Measurements from ENCODE around the gene RRP15.

DNA sequence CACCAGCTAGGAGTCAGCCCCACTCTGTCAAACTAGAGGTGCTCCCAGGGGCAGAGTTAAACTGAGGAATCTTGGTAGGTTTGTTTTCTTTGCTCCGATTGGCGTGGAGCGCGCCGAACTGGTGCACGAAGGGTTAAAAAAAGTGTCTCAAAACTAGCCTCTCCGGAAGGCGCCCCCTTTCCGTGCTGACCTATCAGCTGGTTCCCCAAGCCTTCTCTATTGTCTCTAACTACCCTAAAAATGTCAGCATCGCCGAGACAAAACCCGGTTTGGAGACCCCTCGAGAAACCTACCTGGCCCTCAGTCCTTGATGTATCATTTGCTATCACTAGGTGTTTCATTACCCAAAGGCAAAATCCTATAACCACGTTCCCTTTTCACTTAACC, 62.2 kb downstream of the RRP15 start:
- no peak for TF ChIP-seq POLR2A (IDR thresholded peaks at IDR 0.05; ENCODE audit: low read length)
- no peak for TF ChIP-seq GATA1 (IDR thresholded peaks at IDR 0.05; ENCODE audit: low read depth, low read length)
